ENCODE results near the gene LDLR. TPM values are rescaled to one million over a fixed set of nuclear protein-coding genes. Genes with fewer than 3 reads are reported as not detected.

The LDLR gene
- total RNA-seq: 47.9 and 81.5 TPM in 2 replicates

- peak; percentile 89 to 92 for DNase-seq (ENCODE audit: low read depth in 2 of 2)
These were observed at the start of gene LDLR for GRCh38 chr19:11089254-11090013. Gene LDLR (plus strand): TSS chr19:11089463. CDS start chr19:11089549, 86 bp downstream.

DNA sequence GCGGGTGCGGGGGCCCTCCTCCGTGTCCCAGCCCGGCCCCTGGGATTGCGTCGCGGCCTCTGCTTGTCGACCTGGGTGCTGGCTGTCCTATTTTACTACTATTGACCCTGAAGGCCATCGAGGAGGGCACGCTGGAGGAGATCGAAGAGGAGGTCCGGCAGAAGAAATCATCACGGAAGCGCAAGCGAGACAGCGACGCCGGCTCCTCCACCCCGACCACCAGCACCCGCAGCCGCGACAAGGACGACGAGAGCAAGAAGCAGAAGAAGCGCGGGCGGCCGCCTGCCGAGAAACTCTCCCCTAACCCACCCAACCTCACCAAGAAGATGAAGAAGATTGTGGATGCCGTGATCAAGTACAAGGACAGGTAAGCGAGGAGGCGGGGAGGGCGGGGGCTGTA is 48.1 kb upstream of the LDLR start:
- no peak for DNase-seq (ENCODE audit: low read depth in 2 of 2)

DNA sequence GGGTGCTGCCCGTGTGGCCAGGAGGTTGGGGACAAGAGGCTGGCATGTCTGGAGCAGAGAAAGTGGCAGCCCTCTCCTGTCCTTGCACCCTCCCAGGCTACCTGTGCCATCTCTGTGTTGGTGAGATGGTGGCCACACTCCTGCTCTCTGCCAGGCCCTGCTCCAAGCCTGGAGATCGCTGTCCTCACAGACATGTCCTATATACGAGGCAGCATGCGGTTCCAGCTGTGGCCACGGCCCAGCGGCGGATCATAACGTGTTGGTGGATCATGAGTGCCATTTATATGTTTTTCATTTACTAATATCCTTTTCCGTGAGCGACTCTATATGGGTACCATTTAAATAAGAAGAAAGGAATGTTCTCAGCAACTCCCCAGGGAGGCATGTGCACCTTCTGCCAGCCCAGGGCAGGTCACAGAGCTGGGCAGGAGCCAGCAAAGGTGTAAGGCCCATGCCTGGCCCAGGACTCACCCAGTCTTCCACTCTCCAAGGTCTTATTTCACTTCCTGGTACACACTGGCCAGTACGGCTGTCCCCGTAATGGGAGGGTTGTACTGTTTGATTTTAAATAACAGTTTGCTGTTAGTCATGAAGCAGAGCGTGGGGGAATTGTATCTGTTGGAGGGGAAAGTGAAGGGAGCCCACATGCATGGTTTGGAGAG is 47.2 kb upstream of the LDLR start:
- no peak for DNase-seq (ENCODE audit: low read depth in 2 of 2)

DNA sequence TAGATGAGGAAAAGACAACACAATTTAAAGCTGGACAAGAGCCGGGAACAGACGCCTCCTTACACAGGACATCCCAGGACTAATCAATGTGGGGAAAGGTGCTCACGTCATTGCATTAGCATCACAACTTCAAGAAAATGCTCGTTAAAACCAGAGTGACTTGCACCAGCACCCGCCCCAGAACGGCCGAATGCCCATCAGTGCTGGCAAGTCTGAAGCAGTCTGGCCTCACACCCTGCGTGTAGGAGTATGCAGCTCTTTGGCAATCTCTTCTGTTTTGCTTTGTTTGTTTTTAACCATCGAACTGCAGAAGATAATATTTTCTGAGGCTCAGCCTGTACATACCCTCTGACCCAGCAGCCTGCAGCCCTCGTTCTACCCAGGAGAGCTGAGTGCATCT is 44.8 kb upstream of the LDLR start:
- no peak for DNase-seq (ENCODE audit: low read depth in 2 of 2)

DNA sequence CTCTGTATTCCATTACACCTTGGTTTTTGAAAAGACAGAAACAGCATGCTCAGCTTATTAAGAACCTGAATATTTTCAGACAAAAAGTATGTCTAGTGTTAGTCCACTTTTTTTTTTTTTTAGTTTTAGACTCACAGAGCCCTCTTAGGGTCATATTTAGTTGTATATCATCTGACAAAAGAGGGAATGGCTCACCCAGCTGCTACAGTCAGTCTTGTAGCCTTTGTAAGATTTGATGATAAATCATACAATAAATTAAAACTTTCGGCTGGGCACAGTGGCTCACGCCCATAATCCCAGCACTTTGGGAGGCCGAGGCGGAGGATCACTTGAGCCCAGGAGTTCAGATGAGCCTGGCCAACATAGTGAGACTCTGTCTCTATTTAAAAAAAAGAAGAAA is 43.7 kb upstream of the LDLR start:
- no peak for DNase-seq (ENCODE audit: low read depth in 2 of 2)

- DNase-seq (ENCODE audit: low read depth in 2 of 2): no peak
These were observed 42.5 kb upstream of the LDLR start for GRCh38 chr19:11046605-11047354.

DNA sequence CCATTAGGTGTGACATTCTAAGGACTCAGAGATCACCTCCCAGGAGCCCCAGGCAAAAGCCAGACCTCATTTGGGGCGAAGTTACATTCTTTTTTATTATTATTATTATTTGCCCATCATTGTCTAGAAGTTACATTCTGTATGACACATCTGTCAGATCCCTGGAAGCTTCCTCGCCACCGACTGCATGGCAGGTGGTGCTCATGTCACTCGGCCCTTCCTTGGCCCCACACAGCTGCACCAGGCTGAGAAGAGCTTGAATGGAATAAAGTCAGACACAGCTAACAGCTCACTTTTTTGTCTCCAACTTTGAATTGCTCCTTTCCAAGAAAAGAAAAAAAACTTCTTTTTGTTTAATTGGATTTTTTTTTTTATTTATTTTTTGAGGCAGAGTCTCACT is 41.4 kb upstream of the LDLR start:
- DNase-seq (ENCODE audit: low read depth in 2 of 2): no peak

- DNase-seq (ENCODE audit: low read depth in 2 of 2): no peak
These were observed 38.7 kb upstream of the LDLR start for GRCh38 chr19:11050323-11051114.

- DNase-seq (ENCODE audit: low read depth in 2 of 2): no peak
These were observed 35.5 kb upstream of the LDLR start for GRCh38 chr19:11053817-11054195.

DNA sequence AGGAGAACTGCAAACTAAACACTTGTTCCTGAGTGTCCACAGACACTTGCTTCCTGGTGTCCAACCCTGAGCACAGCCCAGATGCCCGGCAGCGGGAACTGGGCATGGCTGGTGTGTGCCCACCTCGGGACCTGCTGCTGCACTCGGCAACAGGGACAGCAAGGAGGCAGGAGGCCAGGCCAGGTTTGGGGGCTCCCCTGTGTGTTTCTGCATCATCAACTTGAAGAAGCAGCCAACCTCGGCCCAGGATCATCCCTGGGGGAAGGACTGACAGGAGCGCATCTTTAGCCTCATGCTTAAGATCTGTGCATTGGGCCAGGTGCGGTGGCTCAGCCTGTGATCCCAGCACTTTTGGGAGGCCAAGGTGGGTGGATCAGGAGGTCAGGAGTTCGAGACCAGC is 35.1 kb upstream of the LDLR start:
- DNase-seq (ENCODE audit: low read depth in 2 of 2): no peak

- no peak for DNase-seq (ENCODE audit: low read depth in 2 of 2)
These were observed 34.6 kb upstream of the LDLR start for GRCh38 chr19:11054628-11055027.

DNA sequence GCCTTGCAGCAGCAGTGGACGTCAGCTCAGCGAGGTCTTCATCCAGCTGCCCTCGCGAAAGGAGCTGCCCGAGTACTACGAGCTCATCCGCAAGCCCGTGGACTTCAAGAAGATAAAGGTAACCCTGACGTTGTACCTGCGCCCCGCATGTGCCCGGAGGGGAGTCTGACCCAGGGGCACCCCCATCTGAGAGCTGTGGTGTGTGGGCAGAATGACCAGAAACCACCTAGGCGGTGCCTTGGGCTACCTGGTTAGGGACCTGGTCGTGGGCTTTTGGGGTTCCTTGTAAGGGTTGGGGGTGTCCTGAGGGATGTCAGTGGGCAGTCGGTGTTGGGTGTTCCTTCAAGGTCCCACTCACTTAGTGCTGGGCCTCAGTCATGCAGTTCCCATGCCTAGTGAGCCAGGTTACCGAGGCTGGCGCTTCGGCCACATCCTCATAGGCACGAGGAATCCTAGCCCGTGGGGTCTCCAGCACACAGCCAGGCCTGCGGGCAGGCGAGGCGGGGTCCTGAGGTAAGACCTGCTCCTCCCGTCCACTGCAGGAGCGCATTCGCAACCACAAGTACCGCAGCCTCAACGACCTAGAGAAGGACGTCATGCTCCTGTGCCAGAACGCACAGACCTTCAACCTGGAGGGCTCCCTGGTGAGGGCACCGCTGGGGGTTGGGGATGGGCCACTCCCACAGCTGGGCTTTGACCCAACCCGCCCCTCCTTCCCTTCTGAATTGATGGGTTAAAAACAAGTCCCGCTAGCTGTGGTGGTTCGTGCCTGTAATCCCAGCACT is 30.8 kb upstream of the LDLR start:
- no peak for DNase-seq (ENCODE audit: low read depth in 2 of 2)

GRCh38 chr19:11059511-11060358 is 29.5 kb upstream of the LDLR start:
- DNase-seq (ENCODE audit: low read depth in 2 of 2): no peak

GRCh38 chr19:11061952-11062351 is 27.3 kb upstream of the LDLR start:
- no peak for DNase-seq (ENCODE audit: low read depth in 2 of 2)

DNA sequence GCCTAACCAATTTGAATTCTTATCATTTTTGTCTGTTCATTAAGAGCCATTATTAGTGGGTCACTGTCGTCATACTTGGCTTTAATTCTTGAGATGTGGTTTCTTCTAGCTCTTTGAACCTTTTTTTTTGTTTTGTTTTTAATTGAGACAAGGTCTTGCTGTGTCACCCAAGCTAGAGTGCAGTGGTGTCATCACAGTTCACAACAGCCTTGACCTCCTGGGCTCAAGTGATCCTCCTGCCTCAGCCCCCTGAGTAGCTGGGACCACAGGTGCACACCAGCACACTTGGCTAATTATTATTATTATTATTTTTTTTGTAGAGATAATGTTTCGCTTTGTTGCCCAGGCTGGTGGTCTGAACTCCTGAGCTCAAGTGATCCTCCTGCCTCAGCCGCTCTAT is 25.8 kb upstream of the LDLR start:
- DNase-seq (ENCODE audit: low read depth in 2 of 2): no peak

DNA sequence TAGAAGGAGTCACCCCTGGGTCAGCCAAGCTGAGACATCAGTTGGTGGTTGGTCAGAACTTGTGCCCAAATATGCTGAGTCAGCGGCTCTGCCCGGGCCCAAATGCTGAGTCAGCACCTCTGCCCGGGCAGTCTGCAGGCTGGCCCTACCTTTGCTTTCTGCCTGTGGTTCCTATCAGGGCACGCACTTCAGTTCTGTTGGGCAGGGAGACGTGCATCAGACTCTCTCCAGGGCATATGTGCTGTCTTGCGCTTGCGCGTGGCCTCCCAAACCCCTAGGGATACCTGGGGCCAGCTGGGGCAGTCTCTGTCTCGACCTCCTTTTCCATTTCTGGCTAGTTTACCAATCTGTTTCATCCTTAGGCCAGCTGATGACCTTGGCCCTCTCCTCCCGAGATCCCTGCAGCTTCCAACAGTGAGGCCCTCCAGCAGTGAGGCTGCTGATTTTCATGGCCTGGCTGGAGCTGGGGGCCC is 24.4 kb upstream of the LDLR start:
- DNase-seq (ENCODE audit: low read depth in 2 of 2): no peak

- DNase-seq (ENCODE audit: low read depth in 2 of 2): no peak
These were observed 22.9 kb upstream of the LDLR start for GRCh38 chr19:11066326-11066725.

DNA sequence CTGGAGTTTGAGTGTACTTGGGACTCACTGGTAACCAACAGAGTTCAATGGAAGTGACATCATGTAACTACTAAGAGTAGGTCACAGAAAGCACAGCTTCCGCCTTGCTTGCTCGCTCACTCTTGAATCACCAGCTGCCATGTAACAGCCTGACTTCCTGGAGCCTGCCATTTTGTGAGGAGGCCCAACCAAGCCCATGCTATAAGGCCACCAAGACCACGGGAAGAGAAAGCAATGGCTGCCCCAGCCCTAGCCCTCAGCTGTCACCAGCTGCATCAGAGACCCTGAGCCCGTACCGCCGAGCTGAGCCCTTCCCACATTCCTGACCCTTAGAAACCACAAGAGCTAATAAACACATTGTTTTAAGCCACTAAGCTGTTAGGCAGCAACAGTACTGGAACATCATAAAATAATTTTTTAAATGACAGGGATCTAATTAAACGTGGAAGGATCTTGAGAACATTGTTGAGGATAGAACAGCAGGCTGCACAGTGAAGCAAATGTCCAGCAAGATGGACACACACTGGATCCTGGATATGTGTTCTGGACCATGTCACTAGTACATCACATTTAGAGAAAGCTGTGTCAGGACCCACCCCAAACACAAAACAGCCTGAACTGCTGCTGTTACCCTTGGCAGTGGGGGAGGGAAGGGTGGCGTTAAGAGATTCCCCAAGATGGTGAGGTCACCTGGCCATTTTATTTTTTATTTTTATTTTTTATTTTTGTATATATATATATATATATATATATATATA is 21.7 kb upstream of the LDLR start:
- no peak for DNase-seq (ENCODE audit: low read depth in 2 of 2)

DNA sequence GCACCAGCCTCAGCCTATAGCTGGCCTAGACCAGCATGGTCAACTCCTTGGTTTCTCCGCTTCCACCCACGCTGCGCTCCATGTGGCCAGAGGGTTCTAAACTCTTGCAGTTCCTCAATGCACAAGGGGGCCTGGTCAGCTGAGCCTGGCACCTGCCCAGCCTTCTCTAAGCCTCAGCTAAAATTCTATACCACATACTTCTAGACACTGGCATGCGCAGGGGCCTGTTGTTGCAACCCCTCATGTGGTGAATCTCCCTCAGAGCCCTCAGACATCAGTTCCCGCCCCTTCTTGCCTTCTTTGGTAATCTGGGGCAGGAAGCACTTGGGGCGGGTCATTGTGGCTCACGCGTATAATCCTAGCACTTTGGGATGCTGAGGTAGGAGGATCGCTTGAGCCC is 19.7 kb upstream of the LDLR start:
- no peak for DNase-seq (ENCODE audit: low read depth in 2 of 2)

Data from lung microvascular endothelial cell (primary cell).